IgD-negative memory B cell (primary cell): ENCODE data around the gene ARSI. TPM values are rescaled to one million over a fixed set of nuclear protein-coding genes. Genes with fewer than 3 reads are reported as not detected.
A peak's percentile ranks its signal among the peaks of the same experiment; 100 is the strongest.

Source experiments
- H3K27ac Mint-ChIP-seq, 3 donors: one replicate each; pipeline ENCODE4 v1.8.0; 2020 to 2022; ENCODE audit warnings: mild to moderate bottlenecking in 3 of 3, mixed read lengths in 3 of 3, moderate library complexity in 1 of 3
- H3K27me3 Mint-ChIP-seq: one replicate; pipeline ENCODE4 v1.8.0; 2021; ENCODE audit warnings: mixed read lengths
- H3K36me3 Mint-ChIP-seq: one replicate; pipeline ENCODE4 v1.8.0; 2020; ENCODE audit warnings: mild to moderate bottlenecking, mixed read lengths
- H3K4me1 Mint-ChIP-seq, 3 donors: one replicate each; pipeline ENCODE4 v1.8.0; 2020 to 2022; ENCODE audit warnings: mixed read lengths in 3 of 3, mild to moderate bottlenecking in 1 of 3
- H3K4me3 Mint-ChIP-seq, 4 donors: one replicate each; pipeline ENCODE4 v1.8.0; 2020 to 2022; ENCODE audit warnings: mild to moderate bottlenecking in 4 of 4, mixed read lengths in 4 of 4, moderate library complexity in 3 of 4
- H3K9me3 Mint-ChIP-seq, 3 donors: one replicate each; pipeline ENCODE4 v1.8.0; 2020 to 2021; ENCODE audit warnings: mixed read lengths in 3 of 3, mild to moderate bottlenecking in 1 of 3
- polyA plus RNA-seq: library from polyadenylated mRNA; unstranded; fragments of 300-500 nt; fragmentation: Illumina TruSeq; gene quantifications from one replicate; pipeline ENCODE4 v1.2.3, GENCODE V29; 2021

Gene ARSI
- polyA plus RNA-seq, 1 donor from 2014 or later = not detected

DNA sequence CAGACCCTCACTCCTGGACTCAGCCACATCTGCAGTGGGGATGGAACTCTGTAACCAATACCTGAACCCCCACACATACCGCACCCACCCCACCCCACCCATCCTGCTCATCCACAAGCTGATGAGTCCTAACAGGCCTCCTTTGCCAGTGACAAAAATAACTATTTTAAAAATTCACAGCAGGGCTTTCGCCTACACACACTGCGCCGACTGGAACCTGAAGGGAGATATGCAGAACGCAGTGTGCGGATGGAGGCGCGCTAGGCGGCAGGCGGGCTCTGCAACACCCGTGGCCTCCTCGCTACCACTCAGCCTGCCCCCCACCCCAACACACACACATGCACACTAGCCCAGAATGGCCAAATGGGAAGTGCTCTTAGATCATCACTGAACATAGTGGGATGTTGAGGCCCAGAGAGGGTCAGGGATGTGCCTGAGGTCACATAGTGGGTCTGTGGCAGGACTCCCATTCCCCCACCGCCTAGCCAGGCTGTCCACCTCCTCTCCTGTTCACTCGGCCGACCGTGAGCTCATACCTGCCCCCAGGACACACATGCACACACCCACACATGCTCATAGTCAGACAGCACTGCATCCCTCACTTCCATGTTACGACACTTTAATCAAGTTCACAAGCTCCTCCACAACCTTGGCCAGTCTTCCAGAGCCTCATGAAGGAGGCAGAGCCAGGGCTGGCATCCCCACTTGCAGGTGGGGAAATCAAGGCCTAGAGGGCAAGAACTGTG lies 6.8 kb downstream of the ARSI start:
- H3K4me3 Mint-ChIP-seq = no peak overlapping the region

DNA sequence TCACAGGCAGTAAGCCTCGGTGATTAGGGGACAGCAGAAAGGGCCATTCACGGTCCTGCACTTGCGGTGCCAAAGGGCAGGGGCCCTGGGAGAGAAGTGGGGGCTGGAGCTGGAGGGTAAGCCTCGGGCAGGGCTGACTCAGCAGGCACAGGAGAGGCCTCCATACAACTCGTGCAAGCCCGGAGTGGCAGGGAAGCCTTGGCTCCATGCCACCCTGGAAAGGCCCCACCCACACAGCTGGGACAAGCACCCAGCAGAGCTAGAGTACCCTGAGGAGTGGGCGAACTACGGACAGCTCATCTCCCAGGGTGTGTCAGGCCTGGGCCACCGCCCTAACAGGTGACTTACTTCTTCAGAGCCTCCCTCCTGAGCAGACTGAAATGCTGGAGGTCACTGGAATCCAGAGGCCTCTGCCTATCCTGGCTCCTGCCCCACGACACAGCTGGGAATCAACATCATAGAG lies 7.5 kb downstream of the ARSI start:
- Mint-ChIP-seq H3K4me3 (no peak overlapping the region), H3K9me3 (no peaks in the 10 kb centered on the region), H3K4me1 (peaks cover 0 to 2% (median 0%) of the 10 kb centered on the region in 3 donors), H3K27ac (no peak overlapping the region), H3K27me3 (peaks cover 10% of the 10 kb centered on the region), H3K36me3 (no peaks in the 10 kb centered on the region)

More for the DNA sequence above, 6.8 kb downstream of the ARSI start:
- peaks cover 0 to 2% (median 0%) of the 10 kb centered on the region in 3 donors for H3K4me1 Mint-ChIP-seq
- peaks cover 10% of the 10 kb centered on the region for H3K27me3 Mint-ChIP-seq
- H3K9me3 Mint-ChIP-seq = no peaks in the 10 kb centered on the region
- H3K36me3 Mint-ChIP-seq = no peaks in the 10 kb centered on the region
- H3K27ac Mint-ChIP-seq = no peak overlapping the region

DNA sequence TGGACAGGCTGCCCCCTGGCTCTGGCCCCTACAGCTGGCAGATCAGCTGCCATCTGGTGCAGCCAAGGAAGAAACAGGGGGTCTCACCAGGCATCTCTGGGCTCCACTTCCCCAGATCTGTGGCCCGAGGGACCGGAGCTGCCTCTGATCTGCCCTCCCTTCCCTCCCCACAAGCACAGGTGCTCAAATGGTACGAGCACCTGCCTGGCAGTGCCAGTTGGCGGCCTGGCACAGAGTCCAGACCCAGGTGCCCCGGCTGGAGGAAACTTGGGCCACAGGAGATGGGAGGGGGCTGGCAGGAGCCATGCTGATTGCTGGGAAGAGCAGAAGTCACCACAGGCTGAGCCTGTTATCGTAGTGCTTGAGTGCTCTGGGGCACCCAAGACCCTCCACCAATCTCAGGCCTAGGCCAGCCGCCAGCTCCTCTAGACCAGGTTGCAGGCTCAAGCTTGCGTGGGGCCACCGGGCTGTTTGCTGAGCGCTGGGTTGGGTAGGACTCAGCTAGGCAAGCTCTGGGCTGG lies 8.1 kb downstream of the ARSI start:
- peaks cover 6% of the 10 kb centered on the region for H3K27me3 Mint-ChIP-seq
- H3K4me3 Mint-ChIP-seq = no peak overlapping the region
- no peaks in the 10 kb centered on the region for H3K9me3 Mint-ChIP-seq
- peaks cover 0 to 2% (median 0%) of the 10 kb centered on the region in 3 donors for H3K4me1 Mint-ChIP-seq
- no peaks in the 10 kb centered on the region for H3K36me3 Mint-ChIP-seq
- no peak overlapping the region for H3K27ac Mint-ChIP-seq

DNA sequence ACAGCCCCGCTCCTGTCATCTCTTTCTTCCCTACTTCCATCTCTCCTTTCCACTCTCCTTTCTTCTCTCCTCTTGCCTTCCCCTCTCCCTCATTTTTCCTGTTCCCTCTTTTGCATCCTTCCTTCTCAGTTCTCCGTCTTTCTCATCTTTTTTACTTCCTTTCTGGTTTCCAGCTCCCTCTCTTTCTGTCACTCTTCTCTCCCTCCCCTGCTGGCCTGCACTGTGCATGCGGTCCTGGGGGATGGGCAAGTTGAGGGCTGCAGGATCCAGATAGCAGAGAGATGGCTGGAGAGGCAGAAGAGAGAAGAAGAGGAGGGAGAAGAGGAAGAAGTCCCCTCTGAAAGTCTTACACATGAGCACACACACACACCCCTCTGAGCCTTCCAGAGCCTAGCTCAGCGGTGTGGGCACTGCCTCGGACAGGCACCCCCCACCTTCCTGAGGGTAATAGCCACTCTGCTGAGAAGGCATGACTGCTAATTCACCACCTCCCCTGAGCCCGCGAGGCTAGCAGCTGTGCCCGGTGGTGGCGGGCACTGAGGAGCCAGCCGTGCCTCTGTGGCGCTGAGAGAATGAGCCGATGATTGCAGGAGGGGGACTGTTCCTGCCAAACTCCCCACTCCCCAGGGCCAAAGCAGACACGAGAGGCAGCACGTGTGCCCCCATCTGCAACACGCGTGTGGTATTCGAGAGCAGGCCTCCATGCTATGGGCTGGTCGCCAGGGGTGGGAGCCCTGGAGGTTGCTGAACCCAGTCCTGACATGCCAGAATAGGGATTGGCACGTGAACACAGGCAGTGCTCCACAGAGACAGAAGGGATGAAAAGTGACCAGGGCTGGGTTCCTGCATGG lies 9.4 kb downstream of the ARSI start:
- peaks cover 4% of the 10 kb centered on the region for H3K27me3 Mint-ChIP-seq
- no peak overlapping the region for H3K4me3 Mint-ChIP-seq
- H3K9me3 Mint-ChIP-seq = no peaks in the 10 kb centered on the region
- H3K36me3 Mint-ChIP-seq = no peaks in the 10 kb centered on the region
- H3K4me1 Mint-ChIP-seq = peaks cover 0 to 2% (median 0%) of the 10 kb centered on the region in 3 donors
- no peak overlapping the region for H3K27ac Mint-ChIP-seq

DNA sequence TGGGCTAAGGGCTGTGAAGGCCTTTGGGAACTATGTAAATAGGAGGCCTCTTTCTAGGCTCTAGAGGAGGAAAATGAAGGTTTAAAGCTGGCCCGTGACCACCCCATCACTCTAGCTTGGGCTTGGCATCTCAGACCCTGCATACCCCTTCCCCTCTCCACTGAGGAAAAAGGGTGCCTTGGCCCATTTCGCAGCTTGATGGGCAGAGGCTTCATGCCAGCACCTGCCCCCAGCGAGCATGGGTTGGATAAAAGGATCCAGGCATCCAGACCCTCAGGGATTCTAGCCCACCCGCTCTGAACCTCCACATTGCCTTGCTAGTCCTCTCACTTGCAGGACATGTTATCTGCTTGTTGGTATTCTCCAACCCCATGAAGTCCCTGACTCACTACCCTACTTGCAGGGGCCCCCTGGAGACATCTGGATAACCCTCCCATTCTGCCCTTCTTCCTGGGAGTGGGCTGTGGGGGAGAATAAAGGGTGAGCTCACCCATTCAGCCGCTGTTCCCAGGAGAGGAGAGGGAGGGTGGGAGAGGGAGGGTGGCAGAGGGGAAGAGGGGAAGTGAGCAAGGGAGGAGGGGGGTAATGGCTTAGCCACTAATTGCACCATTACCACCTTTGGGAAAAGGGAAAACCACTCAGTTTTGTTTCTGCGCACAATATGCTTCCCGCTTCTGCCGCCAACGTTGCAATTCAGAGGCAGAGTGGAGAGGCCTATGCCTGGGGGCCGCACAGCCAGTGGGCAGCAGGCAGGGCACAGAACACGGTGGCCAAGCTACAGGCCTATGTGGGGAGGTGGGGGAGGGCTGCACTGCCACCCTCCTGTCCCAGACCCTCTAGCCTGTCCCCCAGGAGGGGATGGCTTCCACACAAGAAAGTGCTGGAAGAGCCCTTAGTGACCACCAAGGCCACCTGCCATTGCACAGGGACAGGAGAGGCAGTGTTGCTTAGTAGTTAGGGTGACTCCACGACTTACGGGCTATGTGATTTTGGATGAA lies 11.0 kb downstream of the ARSI start:
- no peak overlapping the region for H3K27ac Mint-ChIP-seq
- H3K9me3 Mint-ChIP-seq = no peaks in the 10 kb centered on the region
- H3K4me1 Mint-ChIP-seq = peaks cover 0 to 2% (median 0%) of the 10 kb centered on the region in 3 donors
- no peak overlapping the region for H3K4me3 Mint-ChIP-seq
- H3K27me3 Mint-ChIP-seq = peaks cover 4% of the 10 kb centered on the region
- H3K36me3 Mint-ChIP-seq = no peaks in the 10 kb centered on the region

DNA sequence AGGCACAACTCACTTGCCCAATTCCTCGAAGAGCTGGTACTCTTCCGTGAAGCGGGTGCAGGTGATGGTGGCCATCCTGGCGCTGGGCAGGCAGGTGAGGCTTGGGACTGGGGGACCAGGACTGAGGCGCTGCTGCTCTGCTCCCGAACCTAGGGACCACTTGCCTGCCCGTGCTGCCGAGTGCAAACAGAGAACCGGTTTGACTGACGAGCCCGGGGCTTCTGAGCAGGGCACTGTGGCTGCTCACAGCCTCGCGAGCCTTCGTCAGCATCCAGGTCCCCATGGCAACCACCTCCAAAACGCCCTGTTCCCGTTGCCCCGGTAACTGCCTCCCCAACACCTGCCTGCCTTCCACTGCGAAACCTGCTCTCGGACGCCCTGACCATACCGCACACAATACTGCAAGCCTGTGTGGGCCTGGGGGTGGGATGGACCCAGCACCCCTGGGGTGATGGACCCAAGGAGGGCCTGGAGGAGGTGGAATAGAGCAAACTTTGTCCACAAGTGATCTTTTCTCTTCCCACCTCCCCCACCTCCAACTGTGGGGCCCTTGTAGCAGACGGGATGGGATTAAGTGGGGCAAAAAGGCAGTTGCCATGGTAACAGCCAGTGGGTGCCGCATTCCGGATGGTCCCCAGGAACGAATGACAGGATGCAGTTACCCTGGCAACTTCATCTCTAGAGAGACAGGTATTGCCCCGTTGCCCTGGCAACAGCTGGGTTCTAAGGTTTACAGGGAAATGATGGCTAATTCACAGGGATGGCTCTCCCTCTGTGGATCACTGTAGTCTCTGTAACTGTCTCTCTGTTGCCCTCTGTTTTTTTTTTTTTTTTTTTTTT lies 12.9 kb downstream of the ARSI start, which contains the start of gene CAMK2A:
TSS of gene CAMK2A (minus strand) at position 223 of the 840 bp plus-strand sequence. CDS start at position 75, 148 bp downstream.
- Mint-ChIP-seq H3K36me3 (no peaks in the 10 kb centered on the region), H3K27me3 (peaks cover 4% of the 10 kb centered on the region), H3K4me3 (no peak within 1 kb of the TSS), H3K4me1 (no peaks in the 10 kb centered on the region), H3K27ac (peak within 1 kb of the TSS in 1 of 3 donors; percentile 76), H3K9me3 (no peaks in the 10 kb centered on the region)

DNA sequence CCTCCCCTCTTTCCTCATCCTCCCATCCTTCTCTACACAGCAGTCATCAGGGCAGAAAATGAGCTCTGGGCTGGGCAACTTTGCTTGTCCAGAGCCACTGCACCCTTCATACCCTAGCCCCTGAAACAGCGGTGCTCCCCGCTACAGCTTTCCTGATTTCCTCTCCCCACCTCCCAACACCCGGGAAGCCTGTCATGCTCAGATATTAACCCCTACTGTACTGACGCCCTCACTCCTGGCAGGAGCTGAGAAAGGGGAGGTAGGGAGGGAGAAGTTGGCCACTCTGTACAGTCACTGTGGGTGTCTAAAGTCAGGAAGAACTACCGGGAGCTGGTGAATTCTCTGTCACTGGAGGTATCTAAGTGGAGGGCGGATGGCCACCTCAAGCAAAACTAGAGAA lies 13.9 kb downstream of the ARSI start:
- Mint-ChIP-seq H3K9me3 (no peaks in the 10 kb centered on the region), H3K27ac (no peak overlapping the region), H3K27me3 (peaks cover 4% of the 10 kb centered on the region), H3K4me3 (no peak overlapping the region), H3K4me1 (no peaks in the 10 kb centered on the region), H3K36me3 (no peaks in the 10 kb centered on the region)

DNA sequence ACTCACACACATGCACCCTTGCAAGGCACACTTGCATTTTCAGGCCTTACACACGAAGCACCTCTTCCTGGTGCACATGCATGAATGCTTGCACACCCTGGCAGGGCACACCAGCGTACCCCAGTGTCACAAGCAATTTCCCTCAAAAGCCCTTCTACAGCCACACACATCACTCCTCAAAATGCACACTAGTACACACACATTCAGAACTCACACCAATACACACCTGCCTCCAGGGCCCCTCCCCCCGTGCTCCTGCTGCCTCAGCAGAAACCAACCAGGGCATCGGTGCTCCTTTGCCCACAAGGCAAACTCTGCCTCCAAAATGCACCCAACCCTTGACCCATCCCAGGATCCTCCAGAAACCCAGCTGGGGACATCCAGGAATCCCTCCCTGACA lies 14.3 kb downstream of the ARSI start:
- Mint-ChIP-seq H3K27ac (no peak overlapping the region), H3K27me3 (peaks cover 4% of the 10 kb centered on the region), H3K4me3 (no peak overlapping the region), H3K9me3 (no peaks in the 10 kb centered on the region), H3K4me1 (no peaks in the 10 kb centered on the region), H3K36me3 (no peaks in the 10 kb centered on the region)

DNA sequence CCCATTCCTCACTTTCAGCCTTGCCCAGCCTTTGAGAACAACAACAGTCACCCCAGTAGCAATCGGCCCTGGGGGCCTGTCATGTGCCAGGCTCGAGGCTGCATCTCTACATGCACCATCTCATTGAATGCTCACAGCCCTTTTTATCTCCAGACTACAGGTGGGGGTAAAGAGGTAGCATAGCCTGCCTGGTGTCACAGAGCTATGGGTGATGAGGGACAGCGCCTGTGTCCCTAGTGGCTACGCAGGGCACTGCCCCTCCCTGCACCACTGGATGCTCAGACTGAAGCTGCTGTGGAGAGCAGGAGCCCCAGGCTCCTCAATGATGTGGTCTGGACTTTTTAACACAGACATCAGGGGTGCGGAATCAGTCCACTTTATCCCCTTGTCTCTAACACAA lies 15.9 kb downstream of the ARSI start:
- Mint-ChIP-seq H3K4me1 (no peaks in the 10 kb centered on the region), H3K27ac (no peak overlapping the region), H3K9me3 (no peaks in the 10 kb centered on the region), H3K27me3 (peaks cover 5% of the 10 kb centered on the region), H3K36me3 (no peaks in the 10 kb centered on the region), H3K4me3 (no peak overlapping the region)

DNA sequence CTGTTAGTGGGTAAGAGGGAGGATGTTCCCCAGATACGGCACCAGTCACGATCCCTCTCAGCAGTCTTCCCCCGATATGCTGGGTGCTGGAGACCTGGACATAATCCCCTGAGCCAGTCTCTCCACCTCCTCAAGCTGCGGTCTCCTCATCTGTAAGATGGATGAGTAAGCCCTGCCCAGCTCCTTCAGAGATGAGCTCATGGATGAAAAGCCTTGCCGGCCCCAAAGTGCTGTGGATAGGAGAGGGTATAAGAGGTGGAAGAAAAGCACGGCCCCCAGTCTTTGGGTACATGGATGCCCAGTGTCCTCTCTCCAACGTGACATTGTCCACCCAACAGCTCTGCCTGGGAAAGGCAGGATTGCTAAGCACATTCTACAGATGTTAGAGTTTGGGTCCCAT lies 17.6 kb downstream of the ARSI start:
- H3K27me3 Mint-ChIP-seq = peaks cover 5% of the 10 kb centered on the region
- no peaks in the 10 kb centered on the region for H3K4me1 Mint-ChIP-seq
- H3K27ac Mint-ChIP-seq = no peak overlapping the region
- no peaks in the 10 kb centered on the region for H3K9me3 Mint-ChIP-seq
- H3K4me3 Mint-ChIP-seq = no peak overlapping the region
- H3K36me3 Mint-ChIP-seq = no peaks in the 10 kb centered on the region

DNA sequence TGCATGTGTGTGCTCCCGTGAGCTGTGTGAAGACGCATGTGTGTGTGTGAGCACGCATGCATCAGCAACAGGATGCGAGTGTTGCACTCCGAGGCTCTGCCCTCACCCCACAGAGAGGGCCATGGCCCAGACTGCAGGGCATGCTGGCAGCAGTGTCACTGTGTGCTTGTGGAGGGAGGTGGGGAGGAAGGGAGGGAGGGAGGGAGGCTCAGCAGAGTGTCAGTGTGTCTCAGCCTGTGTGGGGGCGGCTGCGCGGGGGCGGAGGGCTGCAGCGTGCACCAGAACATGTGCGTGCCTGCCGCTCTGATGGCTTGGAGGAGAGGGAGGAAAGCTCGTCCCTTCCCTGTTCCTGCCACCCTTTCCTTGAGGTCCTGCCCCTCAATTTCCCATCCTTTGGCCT lies 18.4 kb downstream of the ARSI start:
- H3K9me3 Mint-ChIP-seq = no peaks in the 10 kb centered on the region
- peaks cover 5% of the 10 kb centered on the region for H3K27me3 Mint-ChIP-seq
- H3K4me1 Mint-ChIP-seq = no peaks in the 10 kb centered on the region
- no peak overlapping the region for H3K27ac Mint-ChIP-seq
- H3K36me3 Mint-ChIP-seq = no peaks in the 10 kb centered on the region
- H3K4me3 Mint-ChIP-seq = no peak overlapping the region

DNA sequence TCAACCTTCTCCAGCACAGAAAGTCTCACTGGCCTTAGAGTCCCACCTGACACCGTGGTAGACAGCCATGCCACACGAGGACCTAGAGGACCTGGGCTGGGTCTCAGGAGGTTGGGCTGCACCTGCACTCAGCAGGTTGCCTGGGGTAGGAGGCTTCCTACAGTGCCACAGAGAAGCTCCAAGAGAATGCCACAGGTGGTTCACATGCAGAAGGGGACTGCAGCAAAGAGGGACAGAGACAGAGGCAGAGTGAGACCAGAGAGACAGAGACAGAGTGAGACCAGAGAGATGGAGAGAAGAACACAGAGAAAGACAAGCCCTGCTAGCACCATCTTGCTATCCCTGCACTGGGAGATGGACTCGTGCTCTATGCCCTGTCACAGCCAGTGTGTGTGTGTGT lies 18.8 kb downstream of the ARSI start:
- H3K27ac Mint-ChIP-seq = no peak overlapping the region
- H3K27me3 Mint-ChIP-seq = peaks cover 5% of the 10 kb centered on the region

DNA sequence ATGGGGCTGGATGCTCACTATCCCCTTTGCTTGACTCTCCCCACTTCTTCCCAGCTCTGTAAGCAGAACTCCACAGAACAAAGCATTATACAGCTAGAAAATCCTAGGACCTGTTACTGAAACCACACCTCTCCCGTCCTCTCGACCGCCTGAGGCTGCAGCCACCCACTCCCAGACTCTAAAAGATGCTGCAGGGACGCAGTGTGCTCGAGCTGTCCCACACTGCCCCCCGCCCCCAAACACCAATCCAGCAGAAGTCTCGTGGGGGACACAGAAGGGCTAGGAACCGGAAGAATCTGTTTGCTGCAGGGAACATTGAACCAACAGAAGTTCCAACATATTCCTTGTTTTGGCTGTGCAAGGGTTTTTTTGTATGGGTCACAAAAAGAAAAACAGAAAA lies 20.7 kb downstream of the ARSI start:
- H3K27me3 Mint-ChIP-seq = peaks cover 5% of the 10 kb centered on the region
- no peaks in the 10 kb centered on the region for H3K9me3 Mint-ChIP-seq
- no peak overlapping the region for H3K4me3 Mint-ChIP-seq
- no peaks in the 10 kb centered on the region for H3K36me3 Mint-ChIP-seq
- H3K4me1 Mint-ChIP-seq = no peaks in the 10 kb centered on the region
- H3K27ac Mint-ChIP-seq = no peak overlapping the region

More for the DNA sequence above, 18.8 kb downstream of the ARSI start:
- Mint-ChIP-seq H3K4me3 (no peak overlapping the region), H3K4me1 (no peaks in the 10 kb centered on the region), H3K9me3 (no peaks in the 10 kb centered on the region), H3K36me3 (no peaks in the 10 kb centered on the region)
